ENCODE data around the gene RBM10. TPM values are rescaled to one million over a fixed set of nuclear protein-coding genes. Genes with fewer than 3 reads are reported as not detected.

Gene RBM10
- total RNA-seq, 2 donors from 2014 or later, result 48.3 to 50.6 TPM

DNA sequence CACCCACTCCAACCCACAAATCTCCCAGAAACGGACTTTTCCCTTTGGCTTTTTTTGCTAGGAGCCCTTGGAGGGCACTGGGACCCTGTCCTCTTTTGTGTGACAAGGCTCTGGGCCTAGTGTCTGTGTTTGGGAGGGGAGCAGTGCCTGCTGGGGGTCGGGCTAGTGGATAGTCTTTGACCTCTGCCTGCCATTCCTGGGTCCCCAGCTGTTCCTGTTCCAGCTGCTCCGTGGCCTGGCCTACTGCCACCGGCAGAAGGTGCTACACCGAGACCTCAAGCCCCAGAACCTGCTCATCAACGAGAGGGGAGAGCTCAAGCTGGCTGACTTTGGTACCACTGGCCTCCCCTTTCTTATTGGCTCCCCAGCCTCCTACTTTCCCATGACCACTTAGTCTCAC is 81.0 kb downstream of the RBM10 start:
- Mint-ChIP-seq H3K9me3 (no peaks in the 10 kb centered on the region), H3K4me1 (no peaks in the 10 kb centered on the region), H3K4me3 (no peak overlapping the region), H3K27ac (no peak overlapping the region), H3K27me3 (ENCODE audit: insufficient read depth) (no peaks in the 10 kb centered on the region), H3K36me3 (ENCODE audit: low read depth) (peaks cover 77% of the 10 kb centered on the region)
- H3K9me3 ChIP-seq (ENCODE audit: control insufficient read depth, low read length), result no peaks in the 10 kb centered on the region
- no peak for DNase-seq
- no peak overlapping the region for H3K4me3 ChIP-seq (ENCODE audit: low read length)
- H3K9ac ChIP-seq (ENCODE audit: extremely low read depth, low read length, poor library complexity, severe bottlenecking), result no peak overlapping the region
- WGBS, 2 experiments (ENCODE audit: insufficient coverage in 1 of 2, insufficient read length in 1 of 2), result 92 to 100% methylated on average over 3 to 6 of the region's 6 CpGs
- H3K27ac ChIP-seq (ENCODE audit: low read depth, low read length), result no peak overlapping the region
- no peaks in the 10 kb centered on the region for H3K4me1 ChIP-seq (ENCODE audit: control insufficient read depth, insufficient read depth, low read length)
- H3K36me3 ChIP-seq (ENCODE audit: control insufficient read depth, insufficient read depth, low read length), result peaks cover 50% of the 10 kb centered on the region
- no peak for TF ChIP-seq CTCF (conservative IDR thresholded peaks at IDR 0.05)
- no peaks in the 10 kb centered on the region for H3K27me3 ChIP-seq (ENCODE audit: control insufficient read depth, insufficient read depth, low read length, poor library complexity, severe bottlenecking)

GRCh38 chrX:47226531-47227333 is 81.7 kb downstream of the RBM10 start:
- Mint-ChIP-seq H3K36me3 (ENCODE audit: low read depth) (peaks cover 73% of the 10 kb centered on the region), H3K27me3 (ENCODE audit: insufficient read depth) (no peaks in the 10 kb centered on the region), H3K4me1 (no peaks in the 10 kb centered on the region), H3K9me3 (no peaks in the 10 kb centered on the region), H3K4me3 (no peak overlapping the region), H3K27ac (no peak overlapping the region)
- Histone ChIP-seq H3K27me3 (ENCODE audit: control insufficient read depth, insufficient read depth, low read length, poor library complexity, severe bottlenecking) (no peaks in the 10 kb centered on the region), H3K9me3 (ENCODE audit: control insufficient read depth, low read length) (no peaks in the 10 kb centered on the region), H3K4me1 (ENCODE audit: control insufficient read depth, insufficient read depth, low read length) (no peaks in the 10 kb centered on the region), H3K9ac (ENCODE audit: extremely low read depth, low read length, poor library complexity, severe bottlenecking) (no peak overlapping the region), H3K27ac (ENCODE audit: low read depth, low read length) (no peak overlapping the region), H3K4me3 (ENCODE audit: low read length) (no peak overlapping the region), H3K36me3 (ENCODE audit: control insufficient read depth, insufficient read depth, low read length) (peaks cover 45% of the 10 kb centered on the region)
- no peak for DNase-seq
- no peak for TF ChIP-seq CTCF (conservative IDR thresholded peaks at IDR 0.05)
- 89 to 95% methylated on average over 4 to 19 of the region's 19 CpGs for WGBS, 2 experiments (ENCODE audit: insufficient coverage in 1 of 2, insufficient read length in 1 of 2)

DNA sequence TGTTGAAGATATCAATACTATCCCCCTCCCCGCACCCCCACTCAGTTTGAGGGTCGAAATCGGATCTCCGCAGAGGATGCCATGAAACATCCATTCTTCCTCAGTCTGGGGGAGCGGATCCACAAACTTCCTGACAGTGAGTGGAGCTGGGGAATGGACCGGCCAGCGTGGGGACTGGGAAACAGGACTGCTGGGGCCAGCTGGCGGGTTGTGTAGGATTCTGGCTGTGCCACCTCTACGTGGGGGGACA is 82.2 kb downstream of the RBM10 start:
- Mint-ChIP-seq H3K27me3 (ENCODE audit: insufficient read depth) (no peaks in the 10 kb centered on the region), H3K4me1 (no peaks in the 10 kb centered on the region), H3K9me3 (no peaks in the 10 kb centered on the region), H3K27ac (no peak overlapping the region), H3K4me3 (no peak overlapping the region), H3K36me3 (ENCODE audit: low read depth) (peaks cover 67% of the 10 kb centered on the region)
- no peaks in the 10 kb centered on the region for H3K27me3 ChIP-seq (ENCODE audit: control insufficient read depth, insufficient read depth, low read length, poor library complexity, severe bottlenecking)
- no peaks in the 10 kb centered on the region for H3K4me1 ChIP-seq (ENCODE audit: control insufficient read depth, insufficient read depth, low read length)
- no peaks in the 10 kb centered on the region for H3K9me3 ChIP-seq (ENCODE audit: control insufficient read depth, low read length)
- H3K4me3 ChIP-seq (ENCODE audit: low read length), result no peak overlapping the region
- DNase-seq, result no peak
- H3K9ac ChIP-seq (ENCODE audit: extremely low read depth, low read length, poor library complexity, severe bottlenecking), result no peak overlapping the region
- no peak overlapping the region for H3K27ac ChIP-seq (ENCODE audit: low read depth, low read length)
- 93% methylated on average over 7 of the region's 9 CpGs; no CpG with 5 or more reads in 1 of the 2 experiments for WGBS, 2 experiments (ENCODE audit: insufficient coverage in 1 of 2, insufficient read length in 1 of 2)
- peaks cover 45% of the 10 kb centered on the region for H3K36me3 ChIP-seq (ENCODE audit: control insufficient read depth, insufficient read depth, low read length)
- TF ChIP-seq CTCF (conservative IDR thresholded peaks at IDR 0.05), result no peak
